OCI-LY1 (cell line): Measurements from ENCODE around the gene IL20.

ENCODE experiments used
- EZH2 ChIP-seq: fragments of 200-600 bp; sonication (generic), shearing (Covaris generic); IDR thresholded peaks from 2 replicates; pipeline ENCODE4 v1.8.0; 2017; ENCODE audit warnings: borderline replicate concordance, mixed run types, mild to moderate bottlenecking, antibody characterized with exemption, low read length, moderate library complexity, mixed read lengths
- TF ChIP-seq, protein P1 (sequence below): fragments of 200-600 bp; sonication (generic), shearing (Covaris generic); IDR thresholded peaks from 2 replicates; pipeline ENCODE4 v1.5.1; 2017; ENCODE audit warnings: mild to moderate bottlenecking, antibody characterized with exemption, low read length, moderate library complexity, mixed read lengths

GRCh38 chr1:206823727-206824126, 41.7 kb upstream of the IL20 start:
- TF ChIP-seq, protein P1, sequence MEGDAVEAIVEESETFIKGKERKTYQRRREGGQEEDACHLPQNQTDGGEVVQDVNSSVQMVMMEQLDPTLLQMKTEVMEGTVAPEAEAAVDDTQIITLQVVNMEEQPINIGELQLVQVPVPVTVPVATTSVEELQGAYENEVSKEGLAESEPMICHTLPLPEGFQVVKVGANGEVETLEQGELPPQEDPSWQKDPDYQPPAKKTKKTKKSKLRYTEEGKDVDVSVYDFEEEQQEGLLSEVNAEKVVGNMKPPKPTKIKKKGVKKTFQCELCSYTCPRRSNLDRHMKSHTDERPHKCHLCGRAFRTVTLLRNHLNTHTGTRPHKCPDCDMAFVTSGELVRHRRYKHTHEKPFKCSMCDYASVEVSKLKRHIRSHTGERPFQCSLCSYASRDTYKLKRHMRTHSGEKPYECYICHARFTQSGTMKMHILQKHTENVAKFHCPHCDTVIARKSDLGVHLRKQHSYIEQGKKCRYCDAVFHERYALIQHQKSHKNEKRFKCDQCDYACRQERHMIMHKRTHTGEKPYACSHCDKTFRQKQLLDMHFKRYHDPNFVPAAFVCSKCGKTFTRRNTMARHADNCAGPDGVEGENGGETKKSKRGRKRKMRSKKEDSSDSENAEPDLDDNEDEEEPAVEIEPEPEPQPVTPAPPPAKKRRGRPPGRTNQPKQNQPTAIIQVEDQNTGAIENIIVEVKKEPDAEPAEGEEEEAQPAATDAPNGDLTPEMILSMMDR: no peak
- TF ChIP-seq EZH2: no peak
